Upper lobe of right lung (tissue), 1 donor: ENCODE measurements around the gene NEU2. TPM values are rescaled to one million over a fixed set of nuclear protein-coding genes. Genes with fewer than 3 reads are reported as not detected.

Experiments used
- ATAC-seq: fragments of 200-7000 bp; cut with Tn5 transposase; one replicate; pipeline ENCODE4 v1.9.1; 2020; ENCODE audit warnings: mild to moderate bottlenecking, moderate library complexity
- DNase-seq: peaks from one replicate; pipeline ENCODE4 v3.0.0-alpha.2; 2020
- H3K27ac ChIP-seq: fragments of 200-600 bp; one replicate; pipeline ENCODE4 v1.8.0; 2022
- H3K27me3 ChIP-seq: fragments of 200-600 bp; one replicate; pipeline ENCODE4 v1.8.0; 2022; ENCODE audit warnings: mild to moderate bottlenecking
- H3K36me3 ChIP-seq: fragments of 200-600 bp; one replicate; pipeline ENCODE4 v1.8.0; 2022
- H3K4me1 ChIP-seq: fragments of 200-600 bp; one replicate; pipeline ENCODE4 v1.8.0; 2022
- H3K4me3 ChIP-seq: fragments of 200-600 bp; one replicate; pipeline ENCODE4 v1.8.0; 2022; ENCODE audit warnings: mild to moderate bottlenecking
- H3K9me3 ChIP-seq: fragments of 200-600 bp; one replicate; pipeline ENCODE4 v1.8.0; 2022
- CTCF ChIP-seq: fragments of 200-600 bp; IDR thresholded peaks from one replicate; pipeline ENCODE4 v1.8.0; 2022; ENCODE audit warnings: antibody characterized with exemption
- intact Hi-C: fragments of 100-400 bp; cut with DNase I; formaldehyde crosslinking; loops from one replicate; pipeline ENCODE4 v1.11.0; 2022
- total RNA-seq: library from RNA; stranded (reverse); fragmentation: NEBNext Ultra II Directional; extraction: Animal tissue kit (Norgen Biotek cat#: 25700); gene quantifications from one replicate; pipeline ENCODE4 v1.2.1, GENCODE V29; 2021
- donor health status: DM: no; HTN: yes; CAD: no; lungs with severe emphysema.

NEU2 gene
- total RNA-seq, 1 donor from 2014 or later = not detected

GRCh38 chr2:232993231-232993821, 39.1 kb upstream of the NEU2 start:
- Histone ChIP-seq H3K4me1 (no peaks in the 10 kb centered on the region), H3K27me3 (no peaks in the 10 kb centered on the region), H3K27ac (no peak overlapping the region), H3K4me3 (no peak overlapping the region), H3K36me3 (no peaks in the 10 kb centered on the region), H3K9me3 (no peaks in the 10 kb centered on the region)
- no peak for DNase-seq
- TF ChIP-seq CTCF = no peak
- no peak for ATAC-seq
- intact Hi-C loops = no loop called here

- TF ChIP-seq CTCF = no peak
- ATAC-seq = no peak
- H3K36me3 ChIP-seq = no peaks in the 10 kb centered on the region
- no peak overlapping the region for H3K4me3 ChIP-seq
- no peaks in the 10 kb centered on the region for H3K4me1 ChIP-seq
- H3K27me3 ChIP-seq = no peaks in the 10 kb centered on the region
- no peaks in the 10 kb centered on the region for H3K9me3 ChIP-seq
- DNase-seq = no peak
- no peak overlapping the region for H3K27ac ChIP-seq
- intact Hi-C loops = no loop called here
Measured at GRCh38 chr2:232994446-232994845, 38.0 kb upstream of the NEU2 start.

- Histone ChIP-seq H3K4me1 (no peaks in the 10 kb centered on the region), H3K36me3 (no peaks in the 10 kb centered on the region), H3K27me3 (no peaks in the 10 kb centered on the region), H3K4me3 (no peak overlapping the region), H3K9me3 (no peaks in the 10 kb centered on the region), H3K27ac (no peak overlapping the region)
- ATAC-seq (peak; percentile 23), DNase-seq (peak; percentile 48)
- intact Hi-C loops = no loop called here
- no peak for TF ChIP-seq CTCF
Measured at GRCh38 chr2:232997749-232998665, 34.5 kb upstream of the NEU2 start.

GRCh38 chr2:232998666-232998985, 33.8 kb upstream of the NEU2 start:
- no peak for TF ChIP-seq CTCF
- no peak for ATAC-seq
- Histone ChIP-seq H3K4me1 (no peaks in the 10 kb centered on the region), H3K27ac (no peak overlapping the region), H3K9me3 (no peaks in the 10 kb centered on the region), H3K36me3 (no peaks in the 10 kb centered on the region), H3K27me3 (no peaks in the 10 kb centered on the region), H3K4me3 (no peak overlapping the region)
- intact Hi-C loops = no loop called here
- DNase-seq = peak; percentile 38

- Histone ChIP-seq H3K9me3 (no peaks in the 10 kb centered on the region), H3K27ac (no peak overlapping the region), H3K27me3 (no peaks in the 10 kb centered on the region), H3K4me3 (no peak overlapping the region), H3K4me1 (no peaks in the 10 kb centered on the region), H3K36me3 (no peaks in the 10 kb centered on the region)
- intact Hi-C loops = no loop called here
- no peak for ATAC-seq
- DNase-seq = peak; percentile 49
- no peak for TF ChIP-seq CTCF
Measured at GRCh38 chr2:232999354-232999753, 33.1 kb upstream of the NEU2 start.
